ENCODE data around the gene HPSE2. TPM values are rescaled to one million over a fixed set of nuclear protein-coding genes. Genes with fewer than 3 reads are reported as not detected.

HPSE2 gene
- total and polyA plus RNA-seq, 2 of the 8 experiments (the other 6 are each of a cell fraction or from before 2014, with no cell fraction given), result 0.41 to 0.58 TPM

DNA sequence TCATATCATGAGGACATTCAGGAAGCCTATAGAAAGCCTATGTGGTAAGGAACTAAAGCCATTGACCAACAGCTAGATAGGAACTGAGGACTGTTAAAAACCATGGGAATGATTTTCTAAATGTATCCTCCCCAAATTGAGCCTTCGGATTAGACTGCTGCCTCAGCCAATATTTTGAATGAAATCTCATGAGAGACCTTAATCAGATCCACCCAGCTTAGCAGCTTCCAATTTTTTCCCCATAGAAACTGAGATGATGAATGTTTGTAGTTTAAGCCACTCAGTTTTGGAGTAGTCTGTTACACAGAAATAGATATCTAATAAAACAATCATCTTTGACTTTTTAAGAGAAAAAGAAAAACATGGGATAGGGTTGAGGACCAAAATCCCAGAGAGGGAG lies 292.0 kb downstream of the HPSE2 start:
- Histone ChIP-seq H4K5ac (ENCODE audit: insufficient read length, low read depth, low read length) (no peak overlapping the region), H3K4me3 (ENCODE audit: extremely low read depth in 1 of 4, insufficient read depth in 2 of 4, low read depth in 3 of 4, low read length in 4 of 4) (no peak overlapping the region), H2BK20ac (ENCODE audit: low read length) (no peak overlapping the region), H3K4ac (replicated peaks; ENCODE audit: insufficient read length, low read depth, low read length) (no peak overlapping the region), H4K20me1 (replicated peaks in 1 of 2; ENCODE audit: control insufficient read depth in 1 of 2, insufficient read depth in 2 of 2, low read length in 2 of 2) (no peaks in the 10 kb centered on the region), H3K27ac (ENCODE audit: low read depth, low read length) (no peak overlapping the region), H4K8ac (ENCODE audit: extremely low read depth, insufficient read depth, low read length) (no peak overlapping the region), H3K23ac (ENCODE audit: insufficient read length) (no peak overlapping the region), H3K27me3 (replicated peaks in 1 of 4; ENCODE audit: control insufficient read depth in 3 of 4, extremely low read depth in 1 of 4, insufficient read depth in 3 of 4, low read length in 3 of 4) (no peaks in the 10 kb centered on the region), H3K79me1 (ENCODE audit: low read depth, low read length) (no peaks in the 10 kb centered on the region), H3K79me2 (ENCODE audit: control insufficient read depth in 1 of 2, insufficient read depth in 2 of 2, low read length in 2 of 2) (no peaks in the 10 kb centered on the region), H2AFZ (ENCODE audit: low read length) (no peak overlapping the region), H3K56ac (replicated peaks; ENCODE audit: insufficient read length, low read depth, low read length) (no peak overlapping the region), H2BK120ac (replicated peaks; ENCODE audit: low read depth, low read length) (no peak overlapping the region), H3K9me3 (ENCODE audit: insufficient read depth in 2 of 2, low read depth in 1 of 2, low read length in 1 of 2) (no peaks in the 10 kb centered on the region), H2BK12ac (ENCODE audit: low read depth, low read length) (no peak overlapping the region), H3K14ac (ENCODE audit: insufficient read length) (no peak overlapping the region), H3K4me1 (replicated peaks in 1 of 4; ENCODE audit: control insufficient read depth in 3 of 4, insufficient read depth in 4 of 4, low read length in 3 of 4) (no peaks in the 10 kb centered on the region), H2BK15ac (ENCODE audit: low read length) (no peak overlapping the region), H4K91ac (replicated peaks; ENCODE audit: insufficient read length, low read length) (no peak overlapping the region), H2BK5ac (ENCODE audit: low read depth, low read length) (no peak overlapping the region), H3K9ac (replicated peaks in 1 of 4; ENCODE audit: extremely low read depth in 1 of 4, low read depth in 3 of 4, low read length in 3 of 4) (no peak overlapping the region), H3K18ac (ENCODE audit: extremely low read depth, low read length) (no peak overlapping the region), H3K36me3 (ENCODE audit: control insufficient read depth in 2 of 4, insufficient read depth in 4 of 4, low read length in 3 of 4) (no peaks in the 10 kb centered on the region), H3K4me2 (ENCODE audit: insufficient read depth in 1 of 2, low read depth in 2 of 2, low read length in 2 of 2) (no peak overlapping the region), H2AK5ac (ENCODE audit: low read depth, low read length) (no peak overlapping the region), H3K23me2 (ENCODE audit: low read depth, low read length) (no peaks in the 10 kb centered on the region)
- CTCF ChIA-PET (ENCODE audit: partially characterized antibody), result interaction anchor here (0.9 to 1.2 kb wide), 2 partner anchors 22 to 95 kb away, joined by 3 read pairs; no protein-coding TSS in a partner anchor
- no peak for FAIRE-seq
- no peak for TF ChIP-seq GTF2F1 (IDR thresholded peaks at IDR 0.05; ENCODE audit: borderline replicate concordance, low read depth, low read length)
- 81% methylated on average over 1 of the region's 1 CpG; no CpG with 5 or more reads in 1 of the 2 experiments for WGBS, 2 experiments (ENCODE audit: extremely low coverage in 1 of 2, insufficient coverage in 1 of 2, insufficient read length in 1 of 2, insufficient replicate concordance in 2 of 2, low coverage in 1 of 2, low lambda C conversion rate in 2 of 2, missing lambda C conversion rate in 1 of 2)
- DNase-seq (ENCODE audit: low read depth in 1 of 2, low spot score in 2 of 2), result no peak
- POLR2A ChIA-PET (ENCODE audit: partially characterized antibody), result no interaction called here

All from H1 (cell line).